Activated T-helper 17 cell treated with anti-CD3 and anti-CD28 coated beads, Interleukin-2, amount 50 U/mL, for 72 hours (primary cell): ENCODE results near the gene JAG2. TPM values are rescaled to one million over a fixed set of nuclear protein-coding genes. Genes with fewer than 3 reads are reported as not detected.
"Not testable (repeated sequence)": the region's sequence is repeated elsewhere in the genome, so short reads cannot be mapped to it uniquely, and the experiment has no call there.

Source experiments
- ATAC-seq: fragments of 150-1000 bp; cut with Tn5 transposase; replicated peaks from 2 replicates; pipeline ENCODE4 v1.10.0; 2021; ENCODE audit warnings: mild to moderate bottlenecking, moderate library complexity
- H3K27ac Mint-ChIP-seq: one replicate; pipeline ENCODE4 v1.8.0; 2022; ENCODE audit warnings: mixed read lengths
- H3K27me3 Mint-ChIP-seq: one replicate; pipeline ENCODE4 v1.8.0; 2022; ENCODE audit warnings: mixed read lengths
- H3K36me3 Mint-ChIP-seq: one replicate; pipeline ENCODE4 v1.8.0; 2022; ENCODE audit warnings: low read depth, mild to moderate bottlenecking, mixed read lengths
- H3K4me1 Mint-ChIP-seq: one replicate; pipeline ENCODE4 v1.8.0; 2022; ENCODE audit warnings: mixed read lengths
- H3K4me3 Mint-ChIP-seq: one replicate; pipeline ENCODE4 v1.8.0; 2022; ENCODE audit warnings: mild to moderate bottlenecking, mixed read lengths
- H3K9me3 Mint-ChIP-seq: one replicate; pipeline ENCODE4 v1.8.0; 2022; ENCODE audit warnings: mixed read lengths
- total RNA-seq, 2 donors: library from RNA; stranded (reverse); gene quantifications; one replicate each; pipeline ENCODE4 v1.2.3, GENCODE V29; 2022

The JAG2 gene
- total RNA-seq, 2 donors from 2014 or later, result 2.5 TPM

GRCh38 chr14:105124823-105125222 is 43.8 kb downstream of the JAG2 start:
- H3K4me1 Mint-ChIP-seq, result peaks cover 5% of the 10 kb centered on the region
- H3K36me3 Mint-ChIP-seq, result no peaks in the 10 kb centered on the region
- H3K27me3 Mint-ChIP-seq, result peaks cover 18% of the 10 kb centered on the region
- no peak overlapping the region for H3K27ac Mint-ChIP-seq
- H3K4me3 Mint-ChIP-seq, result peak overlapping the region; percentile 20
- no peak for ATAC-seq
- peaks cover 8% of the 10 kb centered on the region for H3K9me3 Mint-ChIP-seq

GRCh38 chr14:105123981-105124765 is 44.4 kb downstream of the JAG2 start:
- Mint-ChIP-seq H3K4me3 (peak overlapping the region; percentile 20), H3K27me3 (peaks cover 18% of the 10 kb centered on the region), H3K27ac (no peak overlapping the region), H3K4me1 (peaks cover 5% of the 10 kb centered on the region), H3K9me3 (peaks cover 8% of the 10 kb centered on the region), H3K36me3 (no peaks in the 10 kb centered on the region)
- ATAC-seq, result no peak

- Mint-ChIP-seq H3K4me3 (no peak overlapping the region), H3K4me1 (peaks cover 5% of the 10 kb centered on the region), H3K27ac (no peak overlapping the region), H3K27me3 (peaks cover 27% of the 10 kb centered on the region), H3K9me3 (peaks cover 8% of the 10 kb centered on the region), H3K36me3 (no peaks in the 10 kb centered on the region)
- no peak for ATAC-seq
Measured at GRCh38 chr14:105123064-105123665, 45.4 kb downstream of the JAG2 start.

GRCh38 chr14:105120056-105120455 is 48.5 kb downstream of the JAG2 start:
- Mint-ChIP-seq H3K9me3 (peaks cover 8% of the 10 kb centered on the region), H3K4me1 (peaks cover 5% of the 10 kb centered on the region), H3K4me3 (no peak overlapping the region), H3K27ac (no peak overlapping the region), H3K36me3 (no peaks in the 10 kb centered on the region), H3K27me3 (peaks cover 21% of the 10 kb centered on the region)
- no peak for ATAC-seq

- H3K27me3 Mint-ChIP-seq, result peaks cover 20% of the 10 kb centered on the region
- no peak overlapping the region for H3K4me3 Mint-ChIP-seq
- no peak overlapping the region for H3K27ac Mint-ChIP-seq
- no peak for ATAC-seq
- no peaks in the 10 kb centered on the region for H3K36me3 Mint-ChIP-seq
- H3K9me3 Mint-ChIP-seq, result peaks cover 8% of the 10 kb centered on the region
- peaks cover 3% of the 10 kb centered on the region for H3K4me1 Mint-ChIP-seq
Measured at GRCh38 chr14:105119408-105120025, 49.1 kb downstream of the JAG2 start.

- Mint-ChIP-seq H3K9me3 (peaks cover 8% of the 10 kb centered on the region), H3K4me3 (no peak overlapping the region), H3K4me1 (no peaks in the 10 kb centered on the region), H3K36me3 (no peaks in the 10 kb centered on the region), H3K27me3 (peaks cover 17% of the 10 kb centered on the region), H3K27ac (no peak overlapping the region)
- ATAC-seq, result no peak
Measured at GRCh38 chr14:105118646-105119407, 49.7 kb downstream of the JAG2 start.

- Mint-ChIP-seq H3K27ac (no peak overlapping the region), H3K27me3 (peaks cover 17% of the 10 kb centered on the region), H3K36me3 (no peaks in the 10 kb centered on the region), H3K4me1 (no peaks in the 10 kb centered on the region), H3K4me3 (no peak overlapping the region), H3K9me3 (peaks cover 8% of the 10 kb centered on the region)
- no peak for ATAC-seq
Measured at GRCh38 chr14:105117710-105118385, 50.7 kb downstream of the JAG2 start.

GRCh38 chr14:105117257-105117646 is 51.3 kb downstream of the JAG2 start:
- Mint-ChIP-seq H3K36me3 (no peaks in the 10 kb centered on the region), H3K27ac (no peak overlapping the region), H3K4me3 (no peak overlapping the region), H3K4me1 (no peaks in the 10 kb centered on the region), H3K27me3 (peaks cover 13% of the 10 kb centered on the region), H3K9me3 (peaks cover 8% of the 10 kb centered on the region)
- no peak for ATAC-seq

GRCh38 chr14:105116451-105117256 is 51.9 kb downstream of the JAG2 start:
- Mint-ChIP-seq H3K4me3 (no peak overlapping the region), H3K27ac (no peak overlapping the region), H3K9me3 (peaks cover 8% of the 10 kb centered on the region), H3K4me1 (no peaks in the 10 kb centered on the region), H3K36me3 (no peaks in the 10 kb centered on the region), H3K27me3 (peaks cover 13% of the 10 kb centered on the region)
- ATAC-seq, result no peak

GRCh38 chr14:105109243-105109642 is 59.3 kb downstream of the JAG2 start:
- ATAC-seq, H3K27ac Mint-ChIP-seq, H3K36me3 Mint-ChIP-seq, H3K4me1 Mint-ChIP-seq, H3K9me3 Mint-ChIP-seq, H3K4me3 Mint-ChIP-seq: not testable (repeated sequence)
- peaks cover 16% of the 10 kb centered on the region for H3K27me3 Mint-ChIP-seq

GRCh38 chr14:105108516-105108864 is 60.1 kb downstream of the JAG2 start:
- H3K27me3 Mint-ChIP-seq, result peaks cover 23% of the 10 kb centered on the region
- no peak overlapping the region for H3K4me3 Mint-ChIP-seq
- no peaks in the 10 kb centered on the region for H3K9me3 Mint-ChIP-seq
- ATAC-seq, result no peak
- H3K4me1 Mint-ChIP-seq, result no peaks in the 10 kb centered on the region
- H3K36me3 Mint-ChIP-seq, result no peaks in the 10 kb centered on the region
- no peak overlapping the region for H3K27ac Mint-ChIP-seq

- H3K27ac Mint-ChIP-seq, result no peak overlapping the region
- ATAC-seq, result no peak
Measured at GRCh38 chr14:105107781-105108515, 60.6 kb downstream of the JAG2 start.

GRCh38 chr14:105107351-105107750 is 61.2 kb downstream of the JAG2 start:
- Mint-ChIP-seq H3K4me1 (no peaks in the 10 kb centered on the region), H3K27ac (no peak overlapping the region), H3K36me3 (no peaks in the 10 kb centered on the region), H3K4me3 (no peak overlapping the region), H3K9me3 (no peaks in the 10 kb centered on the region), H3K27me3 (peaks cover 32% of the 10 kb centered on the region)
- no peak for ATAC-seq

More at GRCh38 chr14:105107781-105108515, 60.6 kb downstream of the JAG2 start:
- Mint-ChIP-seq H3K36me3 (no peaks in the 10 kb centered on the region), H3K4me1 (no peaks in the 10 kb centered on the region), H3K4me3 (no peak overlapping the region), H3K9me3 (no peaks in the 10 kb centered on the region), H3K27me3 (peaks cover 28% of the 10 kb centered on the region)
